Activated T-cell treated with anti-CD3 and anti-CD28 coated beads for 48 hours (primary cell): ENCODE results near the gene C2orf74.
"Not testable (repeated sequence)": the region's sequence is repeated elsewhere in the genome, so short reads cannot be mapped to it uniquely, and the experiment has no call there.

Experiments used
- DNase-seq: peaks from one replicate; pipeline ENCODE4 v3.0.0-alpha.2; 2020; ENCODE audit warnings: low read depth

C2orf74 gene

GRCh38 chr2:61161888-61162287 is at the start of gene C2orf74:
C2orf74 (plus strand) TSS chr2:61162188; CDS start chr2:61162515, 327 bp downstream.
- DNase-seq: no peak

- no peak for DNase-seq
These were observed 47.8 kb upstream of the C2orf74 start for GRCh38 chr2:61114147-61114546.

GRCh38 chr2:61116302-61116701 is 45.7 kb upstream of the C2orf74 start:
- no peak for DNase-seq

GRCh38 chr2:61117534-61117933 is 44.5 kb upstream of the C2orf74 start:
- no peak for DNase-seq

- DNase-seq: no peak
These were observed 36.8 kb upstream of the C2orf74 start for GRCh38 chr2:61125123-61125710.

- DNase-seq: no peak
These were observed 36.2 kb upstream of the C2orf74 start for GRCh38 chr2:61125798-61126197.

GRCh38 chr2:61128122-61128521 is 33.9 kb upstream of the C2orf74 start:
- not testable (repeated sequence) for DNase-seq

- DNase-seq: no peak
These were observed 27.8 kb upstream of the C2orf74 start for GRCh38 chr2:61134141-61134540.

- DNase-seq: no peak
These were observed 26.5 kb upstream of the C2orf74 start for GRCh38 chr2:61135510-61135909.

- DNase-seq: no peak
These were observed 23.1 kb upstream of the C2orf74 start for GRCh38 chr2:61138859-61139258.

- DNase-seq: no peak
These were observed 20.8 kb upstream of the C2orf74 start for GRCh38 chr2:61141151-61141550.

- peak; percentile 89 for DNase-seq
These were observed 17.2 kb upstream of the C2orf74 start for GRCh38 chr2:61144697-61145268.

GRCh38 chr2:61145990-61146389 is 16.0 kb upstream of the C2orf74 start:
- DNase-seq: no peak

GRCh38 chr2:61148091-61148490 is 13.9 kb upstream of the C2orf74 start:
- DNase-seq: not testable (repeated sequence)

GRCh38 chr2:61149074-61149473 is 12.9 kb upstream of the C2orf74 start:
- DNase-seq: no peak

- no peak for DNase-seq
These were observed 10.6 kb upstream of the C2orf74 start for GRCh38 chr2:61151436-61151835.

GRCh38 chr2:61157371-61158003 is 4.5 kb upstream of the C2orf74 start:
- no peak for DNase-seq

- no peak for DNase-seq
These were observed 3.5 kb upstream of the C2orf74 start for GRCh38 chr2:61158356-61158955.

GRCh38 chr2:61162721-61163120 is 733 bp downstream of the C2orf74 start:
- no peak for DNase-seq

- DNase-seq: not testable (repeated sequence)
These were observed 3.1 kb downstream of the C2orf74 start for GRCh38 chr2:61165082-61165481.

GRCh38 chr2:61165946-61166345 is 4.0 kb downstream of the C2orf74 start:
- DNase-seq: no peak

- no peak for DNase-seq
These were observed 5.6 kb downstream of the C2orf74 start for GRCh38 chr2:61167579-61167978.

GRCh38 chr2:61172671-61173070 is 10.7 kb downstream of the C2orf74 start:
- DNase-seq: no peak
